ENCODE measurements around the gene ABI1. TPM values are rescaled to one million over a fixed set of nuclear protein-coding genes. Genes with fewer than 3 reads are reported as not detected.

ABI1 gene
- total and polyA plus RNA-seq, 2 of the 4 experiments (the other 2 are of a cell fraction): 49.6 to 71.3 TPM

GRCh38 chr10:26779176-26779860 lies 81.4 kb downstream of the ABI1 start:
- Histone ChIP-seq H3K4me3 (ENCODE audit: insufficient read depth, low read depth, low read length) (no peak overlapping the region), H2AK5ac (ENCODE audit: low read depth, low read length) (no peak overlapping the region), H3K18ac (ENCODE audit: low read depth, low read length) (no peak overlapping the region), H2BK5ac (ENCODE audit: low read depth, low read length, poor library complexity, severe bottlenecking) (no peak overlapping the region), H3K27me3 (ENCODE audit: control insufficient read depth, insufficient read depth, low read length) (no peaks in the 10 kb centered on the region), H4K91ac (ENCODE audit: insufficient read depth, low read depth, low read length) (no peak overlapping the region), H3K36me3 (ENCODE audit: control insufficient read depth, insufficient read depth, low read length) (no peaks in the 10 kb centered on the region), H3K56ac (ENCODE audit: extremely low read depth, insufficient read depth, low read length) (no peak overlapping the region), H4K20me1 (ENCODE audit: insufficient read depth, low read length) (peaks cover 25% of the 10 kb centered on the region), H2AFZ (replicated peaks; ENCODE audit: low read length, poor library complexity) (no peak overlapping the region), H4K8ac (ENCODE audit: low read depth in 2 of 2, low read length in 2 of 2) (no peak overlapping the region), H3K23ac (ENCODE audit: low read depth, low read length) (no peak overlapping the region), H2BK120ac (ENCODE audit: low read depth, low read length) (no peak overlapping the region), H3K9ac (ENCODE audit: low read depth, low read length) (no peak overlapping the region), H3K4ac (ENCODE audit: low read depth, low read length) (no peak overlapping the region), H3K27ac (ENCODE audit: insufficient read depth, low read length) (no peak overlapping the region), H3K9me3 (ENCODE audit: control insufficient read depth, insufficient read depth, low read length) (no peaks in the 10 kb centered on the region), H2AK9ac (replicated peaks; ENCODE audit: low read depth, low read length, poor library complexity) (no peak overlapping the region), H3K79me1 (ENCODE audit: low read depth in 1 of 2, low read length in 2 of 2) (peaks cover 36 to 72% of the 10 kb centered on the region in 2 experiments), H3K4me2 (ENCODE audit: low read depth, low read length) (no peak overlapping the region), H4K5ac (ENCODE audit: low read depth, low read length) (no peak overlapping the region), H2BK15ac (ENCODE audit: low read depth, low read length) (no peak overlapping the region), H2BK20ac (ENCODE audit: low read depth, low read length) (no peak overlapping the region), H3K4me1 (ENCODE audit: control insufficient read depth, insufficient read depth, low read length) (peaks cover 8% of the 10 kb centered on the region), H3K9me1 (ENCODE audit: insufficient read depth, low read length) (peaks cover 17% of the 10 kb centered on the region), H3K14ac (replicated peaks; ENCODE audit: low read depth, low read length) (0 out of 2 replicates have a peak overlapping the region, but pooled peaks have one; percentile 41)
- no TSS peak for BruUV-seq (replicated peaks)
- DNase-seq (no peak), ATAC-seq (ENCODE audit: low read depth) (no peak)
- intact Hi-C loops (cut with micrococcal nuclease): no loop called here
- dilution Hi-C loops (cut with HindIII; ENCODE audit: low sequenced_read_pairs, unreplicated experiment): no loop called here
- no peak for TF ChIP-seq MAFK (IDR thresholded peaks at IDR 0.05; ENCODE audit: low read depth, low read length)
- TF ChIP-seq SMC3 (IDR thresholded peaks at IDR 0.05; ENCODE audit: low read depth, low read length): no peak
- TF ChIP-seq MAZ (IDR thresholded peaks at IDR 0.05; ENCODE audit: borderline replicate concordance, low read depth, low read length): no peak
- TF ChIP-seq RCOR1 (IDR thresholded peaks at IDR 0.05; ENCODE audit: insufficient replicate concordance, low read length): no peak
- TF ChIP-seq BHLHE40 (IDR thresholded peaks at IDR 0.05; ENCODE audit: low read depth, low read length): no peak
- TF ChIP-seq CEBPB (IDR thresholded peaks at IDR 0.05; ENCODE audit: low read depth, low read length): no peak
- no peak for TF ChIP-seq ELK1 (IDR thresholded peaks at IDR 0.05; ENCODE audit: borderline replicate concordance, low read depth, low read length)
- TF ChIP-seq RAD21 (IDR thresholded peaks at IDR 0.05; ENCODE audit: low read length): no peak
- no peak for TF ChIP-seq CHD1 (IDR thresholded peaks at IDR 0.05; ENCODE audit: low read depth, low read length)
- in situ Hi-C loops (cut with MboI; ENCODE audit: low sequenced_read_pairs): no loop called here
- 100% methylated on average over 1 of the region's 4 CpGs; no CpG with 5 or more reads in 1 of the 2 experiments for WGBS, 2 experiments (ENCODE audit: extremely low coverage in 2 of 2, insufficient read length in 1 of 2)
- POLR2A ChIA-PET (ENCODE audit: unreplicated experiment): no interaction called here
- CTCF ChIA-PET: no interaction called here
